ENCODE data around the gene STEAP3.

STEAP3 gene

DNA sequence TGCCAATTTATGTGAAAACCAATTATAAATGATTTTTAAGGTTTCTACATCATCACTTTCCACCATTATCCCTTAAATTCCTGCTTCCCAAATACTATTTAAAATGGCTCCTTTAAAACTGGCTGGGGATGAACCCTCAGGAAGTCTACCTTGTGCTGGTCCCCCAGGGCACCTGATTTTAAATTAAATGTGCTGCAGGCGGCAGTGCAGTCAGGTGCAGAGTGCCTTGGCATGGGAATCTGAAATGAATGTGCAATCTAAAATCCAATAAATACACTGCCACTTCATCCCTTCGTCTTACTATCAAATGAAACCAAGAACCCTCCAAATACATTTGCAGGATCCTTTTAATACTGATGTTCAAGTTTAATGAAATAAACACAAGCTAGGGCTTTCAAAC, 81.2 kb downstream of the STEAP3 start:
- DNase-seq = no peak

DNA sequence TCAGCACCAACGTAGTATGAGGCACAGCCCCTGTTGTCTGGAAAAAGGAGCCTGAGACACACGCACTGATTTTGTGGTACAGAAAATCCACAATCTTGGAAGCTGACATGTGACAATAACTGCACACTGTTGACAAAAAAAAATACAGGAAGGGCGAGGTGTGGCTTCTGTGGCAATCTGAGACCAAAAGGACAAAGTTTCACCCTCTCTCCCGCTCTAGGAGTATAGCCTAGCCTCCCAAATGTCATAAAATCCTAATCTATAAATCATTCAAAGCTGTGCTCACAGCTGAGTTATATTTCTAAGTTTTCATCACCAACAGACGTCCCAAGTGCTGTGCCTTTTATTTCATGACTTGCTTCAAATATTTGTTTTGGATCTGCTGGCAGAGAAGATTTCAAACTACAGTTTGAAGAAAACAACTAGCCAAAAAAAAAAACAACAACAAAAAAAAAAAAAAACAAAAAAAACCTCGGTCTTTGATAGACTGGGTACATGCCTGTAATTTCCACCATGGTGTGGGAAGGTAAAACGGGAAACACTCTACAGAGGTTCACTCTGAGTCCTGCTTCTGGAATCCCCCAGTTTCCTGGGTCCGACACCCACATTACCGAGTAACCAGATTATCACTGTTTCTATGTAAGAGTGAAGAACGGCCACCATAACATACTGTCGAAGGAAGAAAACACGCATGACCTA, 82.0 kb downstream of the STEAP3 start:
- DNase-seq = no peak

- DNase-seq = no peak
Observed at GRCh38 chr2:119306196-119306590, 82.6 kb downstream of the STEAP3 start.

DNA sequence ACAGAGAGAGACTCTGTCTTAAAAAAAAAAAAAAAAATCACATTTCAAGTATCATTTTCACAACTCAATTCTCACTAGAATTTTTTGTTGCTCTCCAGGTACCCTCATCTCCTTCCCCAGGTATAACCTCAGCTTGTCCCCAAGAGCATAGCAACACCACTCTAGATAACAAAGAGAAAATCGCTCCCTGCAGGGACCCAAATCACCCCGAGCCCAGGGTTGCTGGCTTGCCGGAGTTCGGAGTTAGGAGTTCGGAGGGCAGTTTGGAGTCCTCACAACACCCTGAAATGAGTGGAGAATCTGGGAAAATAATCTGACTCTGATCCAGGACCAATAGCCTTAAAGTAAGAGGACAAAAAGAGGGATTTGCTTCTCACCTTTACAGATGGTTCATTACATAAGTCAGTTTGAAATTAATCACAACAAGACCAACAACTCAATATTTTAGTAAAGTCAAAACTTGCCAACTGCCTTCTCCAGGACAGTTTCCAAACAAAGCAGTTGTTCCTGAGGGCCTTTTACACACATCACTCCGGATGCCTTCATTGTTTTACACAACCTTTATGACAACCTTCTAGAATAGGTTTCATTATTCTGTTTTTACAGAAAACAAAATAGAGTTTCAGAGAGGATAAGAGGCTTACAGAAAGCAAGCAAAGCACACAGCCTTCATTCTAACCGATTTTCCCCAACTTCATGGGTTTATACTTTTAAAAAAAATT, 83.9 kb downstream of the STEAP3 start:
- no peak for DNase-seq

DNA sequence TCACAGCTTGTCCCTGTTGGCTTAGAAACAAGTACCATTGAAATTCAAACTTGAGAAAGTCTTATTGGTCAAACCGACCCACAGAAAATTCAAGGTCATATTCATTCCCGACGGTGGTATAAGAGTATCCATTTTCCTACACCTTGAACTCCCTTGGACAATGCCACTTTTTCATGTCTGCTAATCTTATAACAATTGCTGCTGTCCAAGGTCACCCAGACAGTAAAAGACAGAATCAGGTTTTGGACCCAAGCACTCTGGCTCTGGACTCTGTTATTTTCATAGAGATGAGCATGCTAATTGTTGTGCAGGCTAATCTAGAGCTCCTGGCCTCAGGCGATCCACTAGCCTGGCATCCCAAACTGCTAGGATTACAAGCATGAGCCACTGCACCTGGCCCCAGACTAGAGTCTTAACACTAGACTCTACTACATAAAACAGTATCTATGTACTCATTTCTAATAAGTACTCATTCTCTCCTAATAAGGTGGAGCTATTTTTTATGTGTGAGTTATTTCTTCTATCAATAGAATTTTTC, 85.2 kb downstream of the STEAP3 start:
- no peak for DNase-seq

GRCh38 chr2:119311371-119311770, 87.7 kb downstream of the STEAP3 start:
- no peak for DNase-seq

GRCh38 chr2:119311831-119312230, 88.2 kb downstream of the STEAP3 start:
- DNase-seq = no peak
